Activated T-helper 1 cell treated with anti-CD3 and anti-CD28 coated beads, Interleukin-2, amount 50 U/mL, for 16 hours (primary cell): Measurements from ENCODE around the gene METTL26.
A peak's percentile ranks its signal among the peaks of the same experiment; 100 is the strongest.

Source experiments
- DNase-seq, 2 donors: peaks; one replicate each; pipeline ENCODE4 v3.0.0-alpha.2; 2020; ENCODE audit warnings: low read depth in 1 of 2, low spot score in 1 of 2

METTL26 gene

GRCh38 chr16:636206-637080 lies at the start of gene METTL26:
Gene METTL26 (minus strand): TSS chr16:636305. CDS start chr16:636290, 15 bp downstream.
- peak; percentile 83 to 87 for DNase-seq

GRCh38 chr16:684961-685696 lies 49.0 kb upstream of the METTL26 start:
- DNase-seq: no peak

- peak; percentile 91 to 96 for DNase-seq
Measured at GRCh38 chr16:684071-684794, 48.1 kb upstream of the METTL26 start, which contains the start of gene JMJD8. Gene JMJD8 (minus strand): TSS chr16:684334. CDS start chr16:684319, 15 bp downstream.

- DNase-seq: no peak
Measured at GRCh38 chr16:683396-684070, 47.4 kb upstream of the METTL26 start.

GRCh38 chr16:682493-683395 lies 46.6 kb upstream of the METTL26 start:
- no peak for DNase-seq

- DNase-seq: no peak
Measured at GRCh38 chr16:681746-682427, 45.8 kb upstream of the METTL26 start.

- no peak for DNase-seq
Measured at GRCh38 chr16:680967-681745, 45.1 kb upstream of the METTL26 start.

GRCh38 chr16:680625-680945 lies 44.5 kb upstream of the METTL26 start:
- DNase-seq: no peak

GRCh38 chr16:679814-680624 lies 43.9 kb upstream of the METTL26 start, which contains the start of gene STUB1:
Gene STUB1 (plus strand): TSS chr16:680410. CDS start chr16:680526, 116 bp downstream.
- peak; percentile 70 to 76 for DNase-seq

- DNase-seq: no peak
Measured at GRCh38 chr16:678858-679813, 43.0 kb upstream of the METTL26 start.

- no peak for DNase-seq
Measured at GRCh38 chr16:678209-678857, 42.2 kb upstream of the METTL26 start.

GRCh38 chr16:677316-678190 lies 41.4 kb upstream of the METTL26 start:
- no peak for DNase-seq

- no peak for DNase-seq
Measured at GRCh38 chr16:676913-677312, 40.8 kb upstream of the METTL26 start.

GRCh38 chr16:676565-676902 lies 40.4 kb upstream of the METTL26 start:
- DNase-seq: no peak

- no peak for DNase-seq
Measured at GRCh38 chr16:675884-676564, 39.9 kb upstream of the METTL26 start.
